H1 (cell line): ENCODE measurements around the gene CST9L. TPM values are rescaled to one million over a fixed set of nuclear protein-coding genes. Genes with fewer than 3 reads are reported as not detected.

ENCODE experiments used
- CTCF ChIA-PET: fragments of 300-600 bp; sonication (Branson Sonifier 250); formaldehyde crosslinking; loops from one replicate; lab custom pipeline; 2021; ENCODE audit not compliant: partially characterized antibody; lab: Charles Lee
- POLR2A ChIA-PET: fragments of 300-600 bp; sonication (Branson Sonifier 250); formaldehyde crosslinking; loops from one replicate; lab custom pipeline; 2021; ENCODE audit warnings: inconsistent platforms; ENCODE audit not compliant: partially characterized antibody; lab: Charles Lee
- DNase-seq, 2 experiments: peaks; one replicate each; pipeline versions ENCODE4 v3.0.0 to v3.0.0-alpha.2; 2010 to 2022; ENCODE audit warnings: low spot score in 2 of 2, low read depth in 1 of 2, mixed read lengths in 1 of 2
- FAIRE-seq: peaks from 2 replicates; lab custom pipeline; 2011; peaks lifted over from hg19 to GRCh38; lab: Jason Lieb, UNC
- H2AFZ ChIP-seq: 2 replicates; pipeline ENCODE4 v1.8.1; 2012; ENCODE audit warnings: low read length, inconsistent platforms
- H2AK5ac ChIP-seq: 2 replicates; pipeline ENCODE4 v1.6.1; 2013; ENCODE audit warnings: low read depth, low read length
- H2BK120ac ChIP-seq: replicated peaks from 2 replicates; pipeline ENCODE3; 2013; ENCODE audit warnings: low read depth, low read length, inconsistent platforms
- H2BK12ac ChIP-seq: 2 replicates; pipeline ENCODE4 v1.6.1; 2013; ENCODE audit warnings: low read depth, low read length
- H2BK15ac ChIP-seq: 2 replicates; pipeline ENCODE4 v1.6.1; 2013; ENCODE audit warnings: low read length
- H2BK20ac ChIP-seq: 2 replicates; pipeline ENCODE4 v1.6.1; 2013; ENCODE audit warnings: low read length
- H2BK5ac ChIP-seq: 2 replicates; pipeline ENCODE4 v1.6.1; 2013; ENCODE audit warnings: low read depth, low read length
- H3K14ac ChIP-seq: 2 replicates; pipeline ENCODE4 v1.6.1; 2013; ENCODE audit warnings: inconsistent platforms; ENCODE audit not compliant: insufficient read length
- H3K18ac ChIP-seq: 2 replicates; pipeline ENCODE4 v1.6.1; 2013; ENCODE audit warnings: low read length; ENCODE audit errors: extremely low read depth
- H3K23ac ChIP-seq: 2 replicates; pipeline ENCODE4 v1.6.1; 2013; ENCODE audit warnings: inconsistent platforms; ENCODE audit not compliant: insufficient read length
- H3K23me2 ChIP-seq: 2 replicates; pipeline ENCODE4 v1.6.1; 2013; ENCODE audit warnings: low read depth, low read length
- H3K27ac ChIP-seq: 2 replicates; pipeline ENCODE4 v1.6.1; 2011; ENCODE audit warnings: low read depth, low read length, inconsistent platforms
- H3K27me3 ChIP-seq, 4 experiments: replicated peaks in 1 of 4; 1 replicate in 1 of 4; 2 replicates in 3 of 4; pipeline versions ENCODE4 v1.6.1 to v1.8.1; 2011 to 2013; ENCODE audit warnings: low read length in 3 of 4, mild to moderate bottlenecking in 3 of 4, inconsistent platforms in 2 of 4, mixed read lengths in 2 of 4, moderate library complexity in 1 of 4; ENCODE audit not compliant: control insufficient read depth in 3 of 4, insufficient read depth in 3 of 4; ENCODE audit errors: extremely low read depth in 1 of 4
- H3K36me3 ChIP-seq, 4 experiments: 2 replicates each; pipeline versions ENCODE4 v1.6.1 to v1.8.1; 2011 to 2013; ENCODE audit warnings: mild to moderate bottlenecking in 4 of 4, low read length in 3 of 4, moderate library complexity in 2 of 4, control low read depth in 1 of 4, inconsistent platforms in 1 of 4; ENCODE audit not compliant: insufficient read depth in 4 of 4, control insufficient read depth in 2 of 4
- H3K4ac ChIP-seq: replicated peaks from 2 replicates; pipeline ENCODE3; 2013; ENCODE audit warnings: low read length, low read depth, mixed read lengths, inconsistent platforms; ENCODE audit not compliant: insufficient read length
- H3K4me1 ChIP-seq, 4 experiments: replicated peaks in 1 of 4; 1 replicate in 1 of 4; 2 replicates in 3 of 4; pipeline versions ENCODE4 v1.6.1 to v1.8.1; 2011 to 2013; ENCODE audit warnings: low read length in 3 of 4, inconsistent platforms in 2 of 4, mixed read lengths in 1 of 4; ENCODE audit not compliant: insufficient read depth in 4 of 4, control insufficient read depth in 3 of 4
- H3K4me2 ChIP-seq, 2 experiments: 2 replicates each; pipeline versions ENCODE4 v1.6.1 to v1.8.1; 2011 to 2013; ENCODE audit warnings: low read depth in 2 of 2, low read length in 2 of 2, control low read depth in 1 of 2, inconsistent platforms in 1 of 2, mild to moderate bottlenecking in 1 of 2; ENCODE audit not compliant: insufficient read depth in 1 of 2
- H3K4me3 ChIP-seq, 4 experiments: fragments of 200-600, 300-600 bp in 1 of 4; sonication (generic), shearing (Covaris generic), sonication (Bioruptor Twin) in 1 of 4; 2 replicates each; pipeline versions ENCODE4 v1.5.1 to v1.8.1; 2011 to 2016; ENCODE audit warnings: low read length in 4 of 4, low read depth in 3 of 4, control low read depth in 2 of 4, inconsistent platforms in 2 of 4, mild to moderate bottlenecking in 2 of 4, mixed read lengths in 1 of 4, moderate library complexity in 1 of 4; ENCODE audit not compliant: insufficient read depth in 2 of 4; ENCODE audit errors: extremely low read depth in 1 of 4
- H3K56ac ChIP-seq: replicated peaks from 2 replicates; pipeline ENCODE3; 2013; ENCODE audit warnings: low read depth, mild to moderate bottlenecking, mixed read lengths, low read length, inconsistent platforms; ENCODE audit not compliant: insufficient read length
- H3K79me1 ChIP-seq: 2 replicates; pipeline ENCODE4 v1.6.1; 2013; ENCODE audit warnings: low read depth, low read length, control low read depth
- H3K79me2 ChIP-seq, 2 experiments: 2 replicates each; pipeline versions ENCODE4 v1.6.1 to v1.8.1; 2012 to 2013; ENCODE audit warnings: low read length in 2 of 2, mild to moderate bottlenecking in 2 of 2, inconsistent platforms in 1 of 2; ENCODE audit not compliant: insufficient read depth in 2 of 2, control insufficient read depth in 1 of 2
- H3K9ac ChIP-seq, 4 experiments: replicated peaks in 1 of 4; 1 replicate in 1 of 4; 2 replicates in 3 of 4; pipeline versions ENCODE4 v1.6.1 to v1.8.1; 2011 to 2013; ENCODE audit warnings: low read depth in 3 of 4, low read length in 3 of 4, control low read depth in 2 of 4, mild to moderate bottlenecking in 2 of 4, moderate library complexity in 2 of 4, inconsistent platforms in 1 of 4; ENCODE audit errors: extremely low read depth in 1 of 4
- H3K9me3 ChIP-seq, 2 experiments: 2 replicates each; pipeline versions ENCODE4 v1.6.1 to v1.8.1; 2012 to 2013; ENCODE audit warnings: mild to moderate bottlenecking in 2 of 2, moderate library complexity in 2 of 2, control low read depth in 1 of 2, inconsistent platforms in 1 of 2, low read depth in 1 of 2, low read length in 1 of 2, mixed read lengths in 1 of 2; ENCODE audit not compliant: insufficient read depth in 2 of 2
- H4K20me1 ChIP-seq, 2 experiments: replicated peaks in 1 of 2; 2 replicates each; pipeline versions ENCODE3 to v1.8.1; 2011 to 2013; ENCODE audit warnings: inconsistent platforms in 2 of 2, low read length in 2 of 2, mild to moderate bottlenecking in 1 of 2; ENCODE audit not compliant: insufficient read depth in 2 of 2, control insufficient read depth in 1 of 2
- H4K5ac ChIP-seq: 2 replicates; pipeline ENCODE4 v1.6.1; 2013; ENCODE audit warnings: low read length, low read depth, mixed read lengths, inconsistent platforms; ENCODE audit not compliant: insufficient read length
- H4K8ac ChIP-seq: 2 replicates; pipeline ENCODE4 v1.8.0; 2013; ENCODE audit warnings: mild to moderate bottlenecking, moderate library complexity, low read length, inconsistent platforms; ENCODE audit not compliant: insufficient read depth; ENCODE audit errors: extremely low read depth
- H4K91ac ChIP-seq: replicated peaks from 2 replicates; pipeline ENCODE3; 2013; ENCODE audit warnings: low read length, mixed read lengths, inconsistent platforms; ENCODE audit not compliant: insufficient read length
- POU5F1 ChIP-seq: IDR thresholded peaks from 2 replicates; pipeline ENCODE4 v1.6.1; 2011; ENCODE audit warnings: low read depth, mild to moderate bottlenecking, low read length, moderate library complexity
- SIRT6 ChIP-seq: IDR thresholded peaks from one replicate; pipeline ENCODE4 v1.7.1; 2012; ENCODE audit warnings: low read length, inconsistent platforms
- SUZ12 ChIP-seq: fragments of 200-600 bp; sonication (generic); IDR thresholded peaks from 2 replicates; pipeline ENCODE4 v1.6.1; 2012; ENCODE audit warnings: mild to moderate bottlenecking, inconsistent platforms, low read length, moderate library complexity, mixed read lengths
- WGBS, 2 experiments: shearing (Covaris generic) in 1 of 2; methylation state at CpG; one replicate each; pipeline versions ENCODE4 v1.1.6 to v1.1.7; 2013 to 2015; ENCODE audit warnings: low lambda C conversion rate in 2 of 2, mixed read lengths in 2 of 2, inconsistent platforms in 1 of 2, low coverage in 1 of 2, missing lambda C conversion rate in 1 of 2; ENCODE audit not compliant: insufficient replicate concordance in 2 of 2, insufficient coverage in 1 of 2, insufficient read length in 1 of 2; ENCODE audit errors: extremely low coverage in 1 of 2, missing lambda C conversion rate in 1 of 2; 5-methylcytosine and 5-hydroxymethylcytosine counted together
- long read RNA-seq, 2 experiments: library from RNA in 1 of 2; library from capped mRNA in 1 of 2; stranded (forward); transcript quantifications; one replicate each; pipeline ENCODE4 v2.0.0, GENCODE V29; 2021; ENCODE audit warnings: inconsistent platforms in 1 of 2
- polyA minus RNA-seq, 3 experiments: library from RNA; depleted of rRNA, polyadenylated mRNA; stranded (reverse); fragments of >200 nt; gene quantifications; 1 replicate in 2 of 3; 2 replicates in 1 of 3; pipeline ENCODE4 v1.2.3, GENCODE V29; 2011
- polyA plus RNA-seq, 7 experiments: library from polyadenylated mRNA; depleted of rRNA in 3 of 7; stranded (reverse) in 5 of 7; unstranded in 2 of 7; fragments of >200 nt in 5 of 7; fragments of 200-250 nt in 2 of 7; gene quantifications; 1 replicate in 5 of 7; 2 replicates in 1 of 7; 4 replicates in 1 of 7; pipeline versions ENCODE4 v1.2.1 to v1.2.3, GENCODE V29; 2011 to 2013; ENCODE audit warnings: missing spikeins in 2 of 7, mixed read lengths in 2 of 7
- total RNA-seq: library from RNA; stranded (reverse); fragmentation: NEBNext Ultra II Directional; extraction: Animal tissue kit (Norgen Biotek cat#: 25700); gene quantifications from 2 replicates; pipeline ENCODE4 v1.2.1, GENCODE V29; 2021

Gene CST9L, protein sequence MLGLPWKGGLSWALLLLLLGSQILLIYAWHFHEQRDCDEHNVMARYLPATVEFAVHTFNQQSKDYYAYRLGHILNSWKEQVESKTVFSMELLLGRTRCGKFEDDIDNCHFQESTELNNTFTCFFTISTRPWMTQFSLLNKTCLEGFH
- total RNA-seq = not detected in 2 replicates
- not detected in 2 replicates for polyA plus RNA-seq (2011; rRNA removed)
- not detected for polyA plus RNA-seq (2011; cell fraction: cytosol; rRNA removed)
- not detected for polyA plus RNA-seq (2011; cell fraction: nucleus; rRNA removed)
- polyA plus RNA-seq (2012, experiment 1 of 2) = not detected in 4 replicates
- polyA plus RNA-seq (2012, experiment 2 of 2) = not detected
- polyA plus RNA-seq (2013, experiment 1 of 2) = not detected
- polyA plus RNA-seq (2013, experiment 2 of 2) = not detected
- polyA minus RNA-seq (2011; rRNA and poly(A)+ RNA removed) = not detected in 2 replicates
- polyA minus RNA-seq (2011; cell fraction: cytosol; rRNA and poly(A)+ RNA removed) = not detected
- polyA minus RNA-seq (2011; cell fraction: nucleus; rRNA and poly(A)+ RNA removed) = not detected
- long read RNA-seq, experiment 1 = 0 reads
- long read RNA-seq, experiment 2 = 0 reads

DNA sequence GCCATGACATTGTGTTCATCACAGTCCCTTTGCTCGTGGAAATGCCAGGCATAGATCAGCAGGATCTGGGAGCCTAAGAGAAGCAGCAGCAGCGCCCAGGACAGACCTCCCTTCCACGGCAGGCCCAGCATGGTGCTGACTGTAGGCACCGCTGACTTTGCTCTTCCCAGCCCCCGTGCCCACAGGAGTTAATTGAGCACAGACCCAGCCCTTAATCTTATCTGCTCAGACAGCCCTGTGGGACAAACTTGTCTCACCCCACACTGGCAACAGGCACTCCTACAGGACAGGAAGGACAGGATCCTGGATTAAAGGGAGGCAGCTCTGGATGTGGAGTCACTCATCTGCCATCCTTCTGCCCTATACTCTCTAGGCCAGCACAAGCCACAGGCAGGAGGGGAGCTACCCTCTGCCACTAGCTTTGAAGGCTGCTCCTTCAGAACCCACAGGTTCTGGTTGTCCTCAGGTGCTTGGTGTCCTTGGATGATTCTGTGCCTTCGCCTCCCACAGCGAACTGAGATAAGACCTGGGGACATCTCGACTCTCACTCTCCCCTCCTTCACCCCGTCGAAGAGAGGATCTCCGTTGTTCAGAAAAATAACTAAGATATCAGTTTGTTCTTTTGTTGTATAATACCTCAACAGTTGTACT is at the start of gene CST9L:
Gene CST9L, minus strand, starts transcription at position 165 of the 651 bp plus-strand sequence. Its CDS starts 34 bp downstream, at position 131.
- H2BK15ac ChIP-seq = no peak within 1 kb of the TSS; the same call in 1 of the 2 replicates
- H3K23me2 ChIP-seq = no peaks in the 10 kb centered on the region
- no peak within 1 kb of the TSS for H3K4me2 ChIP-seq
- no peak within 1 kb of the TSS for H2BK120ac ChIP-seq
- H4K8ac ChIP-seq = no peak within 1 kb of the TSS
- no peaks in the 10 kb centered on the region for H3K9me3 ChIP-seq
- ChIA-PET CTCF (interaction anchor here (1.4 to 1.9 kb wide), 2 partner anchors 18 to 126 kb away, joined by 3 to 5 read pairs; no protein-coding TSS in a partner anchor), POLR2A (no interaction called here)
- peak within 1 kb of the TSS; percentile 60; the same call in 1 of the 2 replicates for H2BK12ac ChIP-seq
- H3K79me1 ChIP-seq = no peaks in the 10 kb centered on the region
- no peak within 1 kb of the TSS for H3K4me3 ChIP-seq
- no peaks in the 10 kb centered on the region for H3K27me3 ChIP-seq
- no peak within 1 kb of the TSS for H3K23ac ChIP-seq
- no peak within 1 kb of the TSS for H2AK5ac ChIP-seq
- WGBS, 2 experiments = 93% methylated on average over 11 of the region's 11 CpGs; no CpG with 5 or more reads in 1 of the 2 experiments
- peak within 1 kb of the TSS; percentile 15 for H4K91ac ChIP-seq
- H3K4ac ChIP-seq = no peak within 1 kb of the TSS
- H3K18ac ChIP-seq = no peak within 1 kb of the TSS
- no peaks in the 10 kb centered on the region for H3K36me3 ChIP-seq
- H3K4me1 ChIP-seq = no peaks in the 10 kb centered on the region; a peak in 1 of 7 replicates
- FAIRE-seq (no peak), DNase-seq (no peak)
- no peaks in the 10 kb centered on the region for H3K79me2 ChIP-seq
- no peak within 1 kb of the TSS for H4K5ac ChIP-seq
- H4K20me1 ChIP-seq = no peaks in the 10 kb centered on the region
- H2AFZ ChIP-seq = no peak within 1 kb of the TSS
- no peak within 1 kb of the TSS for H3K9ac ChIP-seq
- H3K56ac ChIP-seq = no peak within 1 kb of the TSS
- no peak within 1 kb of the TSS for H3K27ac ChIP-seq
- H2BK20ac ChIP-seq = no peak within 1 kb of the TSS
- H3K14ac ChIP-seq = no peak within 1 kb of the TSS
- no peak within 1 kb of the TSS for H2BK5ac ChIP-seq
- TF ChIP-seq POU5F1 (no peak), SIRT6 (no peak), SUZ12 (no peak)
